ENCODE data around the gene PRG3. TPM values are rescaled to one million over a fixed set of nuclear protein-coding genes. Genes with fewer than 3 reads are reported as not detected.
A peak's percentile ranks its signal among the peaks of the same experiment; 100 is the strongest.

PRG3 gene
- total and polyA plus RNA-seq, 3 experiments from 2014 or later = not detected

- ChIA-PET POLR2A (interaction anchor here (1.9 to 2.2 kb wide), 2 partner anchors 33 to 90 kb away, joined by 6 to 9 read pairs; partner anchors contain the start of gene SSRP1), CTCF (interaction anchor here (1.1 to 6.1 kb wide), 5 partner anchors 32 to 143 kb away, joined by 4 to 62 read pairs (median 4); partner anchors contain the start of genes RTN4RL2 and UBE2L6)
- peak; percentile 63 to 96 (median 80) for DNase-seq
- H3K9me3 Mint-ChIP-seq = no peaks in the 10 kb centered on the region
- peak overlapping the region; percentile 92 to 97 (median 96) for H3K27ac Mint-ChIP-seq
- Histone ChIP-seq H3K4me1 (ENCODE audit: insufficient read depth, low read length) (peaks cover 35% of the 10 kb centered on the region), H3K4me3 (ENCODE audit: low read length) (peak overlapping the region; percentile 43), H3K9me3 (ENCODE audit: low read length) (no peaks in the 10 kb centered on the region), H3K36me3 (ENCODE audit: insufficient read depth, low read length) (no peaks in the 10 kb centered on the region), H3K27ac (ENCODE audit: low read depth, low read length) (peak overlapping the region; percentile 68), H3K27me3 (ENCODE audit: insufficient read depth, low read length, poor library complexity, severe bottlenecking) (no peaks in the 10 kb centered on the region)
- H3K36me3 Mint-ChIP-seq = peaks cover 0 to 24% (median 2%) of the 10 kb centered on the region in 3 donors
- peak overlapping the region; percentile 75 to 94 (median 90) for H3K4me3 Mint-ChIP-seq
- peaks cover 52 to 69% (median 64%) of the 10 kb centered on the region in 3 donors for H3K4me1 Mint-ChIP-seq
- H3K27me3 Mint-ChIP-seq = no peaks in the 10 kb centered on the region
Observed at GRCh38 chr11:57424792-57425564, 44.0 kb upstream of the PRG3 start.

GRCh38 chr11:57424137-57424791, 43.3 kb upstream of the PRG3 start:
- Mint-ChIP-seq H3K4me3 (peak overlapping the region; percentile 75 to 94 (median 90)), H3K4me1 (peaks cover 52 to 70% (median 64%) of the 10 kb centered on the region in 3 donors), H3K9me3 (no peaks in the 10 kb centered on the region), H3K27ac (peak overlapping the region; percentile 92 to 97 (median 96)), H3K27me3 (no peaks in the 10 kb centered on the region), H3K36me3 (peaks cover 0 to 26% (median 2%) of the 10 kb centered on the region in 3 donors)
- peak overlapping the region; percentile 68 for H3K27ac ChIP-seq (ENCODE audit: low read depth, low read length)
- H3K9me3 ChIP-seq (ENCODE audit: low read length) = no peaks in the 10 kb centered on the region
- ChIA-PET CTCF (interaction anchor here (0.7 to 6.1 kb wide), 4 partner anchors 33 to 199 kb away, joined by 3 to 62 read pairs (median 4); partner anchors contain the start of gene UBE2L6), POLR2A (interaction anchor here (1.9 kb wide), 1 partner anchor 34 kb away, joined by 9 read pairs; no protein-coding TSS in a partner anchor)
- no peaks in the 10 kb centered on the region for H3K36me3 ChIP-seq (ENCODE audit: insufficient read depth, low read length)
- peaks cover 35% of the 10 kb centered on the region for H3K4me1 ChIP-seq (ENCODE audit: insufficient read depth, low read length)
- peak overlapping the region; percentile 43 for H3K4me3 ChIP-seq (ENCODE audit: low read length)
- no peak for DNase-seq
- H3K27me3 ChIP-seq (ENCODE audit: insufficient read depth, low read length, poor library complexity, severe bottlenecking) = no peaks in the 10 kb centered on the region

- H3K27me3 ChIP-seq (ENCODE audit: insufficient read depth, low read length, poor library complexity, severe bottlenecking) = no peaks in the 10 kb centered on the region
- Mint-ChIP-seq H3K4me1 (peaks cover 52 to 73% (median 63%) of the 10 kb centered on the region in 3 donors), H3K27me3 (no peaks in the 10 kb centered on the region), H3K4me3 (peak overlapping the region in 2 of 7 donors; percentile 14 to 27), H3K27ac (peak overlapping the region; percentile 61 to 97 (median 90)), H3K36me3 (peaks cover 0 to 33% (median 3%) of the 10 kb centered on the region in 3 donors), H3K9me3 (no peaks in the 10 kb centered on the region)
- no peak overlapping the region for H3K4me3 ChIP-seq (ENCODE audit: low read length)
- ChIA-PET POLR2A (no interaction called here), CTCF (interaction anchor here (1.8 kb wide), 1 partner anchor 35 kb away, joined by 9 read pairs; no protein-coding TSS in a partner anchor)
- H3K4me1 ChIP-seq (ENCODE audit: insufficient read depth, low read length) = peaks cover 35% of the 10 kb centered on the region
- no peak for DNase-seq
- H3K9me3 ChIP-seq (ENCODE audit: low read length) = no peaks in the 10 kb centered on the region
- H3K36me3 ChIP-seq (ENCODE audit: insufficient read depth, low read length) = peaks cover 6% of the 10 kb centered on the region
- no peak overlapping the region for H3K27ac ChIP-seq (ENCODE audit: low read depth, low read length)
Observed at GRCh38 chr11:57422669-57423068, 41.7 kb upstream of the PRG3 start.

- Histone ChIP-seq H3K27ac (ENCODE audit: low read depth, low read length) (no peak overlapping the region), H3K4me1 (ENCODE audit: insufficient read depth, low read length) (peaks cover 30% of the 10 kb centered on the region), H3K36me3 (ENCODE audit: insufficient read depth, low read length) (peaks cover 14% of the 10 kb centered on the region), H3K9me3 (ENCODE audit: low read length) (no peaks in the 10 kb centered on the region), H3K4me3 (ENCODE audit: low read length) (no peak overlapping the region), H3K27me3 (ENCODE audit: insufficient read depth, low read length, poor library complexity, severe bottlenecking) (no peaks in the 10 kb centered on the region)
- Mint-ChIP-seq H3K4me3 (peak overlapping the region in 1 of 7 donors; percentile 28), H3K4me1 (peaks cover 45 to 65% (median 56%) of the 10 kb centered on the region in 3 donors), H3K9me3 (no peaks in the 10 kb centered on the region), H3K27ac (peak overlapping the region in 5 of 8 donors; percentile 43 to 96 (median 56)), H3K36me3 (peaks cover 0 to 42% (median 9%) of the 10 kb centered on the region in 3 donors), H3K27me3 (no peaks in the 10 kb centered on the region)
- no peak for DNase-seq
- ChIA-PET CTCF (interaction anchor here (1.8 kb wide), 1 partner anchor 36 kb away, joined by 9 read pairs; no protein-coding TSS in a partner anchor), POLR2A (interaction anchor here (0.6 kb wide), 1 partner anchor 28 kb away, joined by 5 read pairs; no protein-coding TSS in a partner anchor)
Observed at GRCh38 chr11:57421805-57422204, 40.9 kb upstream of the PRG3 start.

GRCh38 chr11:57421066-57421465, 40.1 kb upstream of the PRG3 start:
- Histone ChIP-seq H3K27me3 (ENCODE audit: insufficient read depth, low read length, poor library complexity, severe bottlenecking) (no peaks in the 10 kb centered on the region), H3K36me3 (ENCODE audit: insufficient read depth, low read length) (peaks cover 22% of the 10 kb centered on the region), H3K4me3 (ENCODE audit: low read length) (no peak overlapping the region), H3K27ac (ENCODE audit: low read depth, low read length) (no peak overlapping the region), H3K4me1 (ENCODE audit: insufficient read depth, low read length) (peaks cover 25% of the 10 kb centered on the region), H3K9me3 (ENCODE audit: low read length) (no peaks in the 10 kb centered on the region)
- H3K27me3 Mint-ChIP-seq = no peaks in the 10 kb centered on the region
- peak overlapping the region in 2 of 8 donors; percentile 15 to 56 for H3K27ac Mint-ChIP-seq
- H3K9me3 Mint-ChIP-seq = no peaks in the 10 kb centered on the region
- no peak overlapping the region for H3K4me3 Mint-ChIP-seq
- no peak for DNase-seq
- H3K4me1 Mint-ChIP-seq = peaks cover 39 to 58% (median 49%) of the 10 kb centered on the region in 3 donors
- POLR2A ChIA-PET = interaction anchor here (0.6 kb wide), 1 partner anchor 29 kb away, joined by 5 read pairs; no protein-coding TSS in a partner anchor
- CTCF ChIA-PET = interaction anchor here (1.8 kb wide), 1 partner anchor 37 kb away, joined by 9 read pairs; no protein-coding TSS in a partner anchor
- H3K36me3 Mint-ChIP-seq = peaks cover 2 to 49% (median 9%) of the 10 kb centered on the region in 3 donors

- peaks cover 20 to 39% (median 34%) of the 10 kb centered on the region in 3 donors for H3K4me1 Mint-ChIP-seq
- POLR2A ChIA-PET = interaction anchor here (0.7 kb wide), 1 partner anchor 95 kb away, joined by 5 read pairs; no protein-coding TSS in a partner anchor
- no peak overlapping the region for H3K4me3 Mint-ChIP-seq
Observed at GRCh38 chr11:57419146-57419545, 38.2 kb upstream of the PRG3 start.

GRCh38 chr11:57418131-57418530, 37.2 kb upstream of the PRG3 start:
- ChIA-PET POLR2A (no interaction called here), CTCF (interaction anchor here (0.9 to 1.3 kb wide), 2 partner anchors 39 to 203 kb away, joined by 3 to 6 read pairs; no protein-coding TSS in a partner anchor)
- peaks cover 16 to 32% (median 27%) of the 10 kb centered on the region in 3 donors for H3K4me1 Mint-ChIP-seq
- H3K4me3 Mint-ChIP-seq = no peak overlapping the region
- H3K4me3 ChIP-seq (ENCODE audit: low read length) = no peak overlapping the region
- no peaks in the 10 kb centered on the region for H3K9me3 ChIP-seq (ENCODE audit: low read length)
- H3K27ac Mint-ChIP-seq = no peak overlapping the region
- H3K27me3 Mint-ChIP-seq = no peaks in the 10 kb centered on the region
- H3K36me3 Mint-ChIP-seq = peaks cover 14 to 71% (median 25%) of the 10 kb centered on the region in 3 donors
- H3K4me1 ChIP-seq (ENCODE audit: insufficient read depth, low read length) = no peaks in the 10 kb centered on the region
- DNase-seq = no peak
- no peak overlapping the region for H3K27ac ChIP-seq (ENCODE audit: low read depth, low read length)
- H3K27me3 ChIP-seq (ENCODE audit: insufficient read depth, low read length, poor library complexity, severe bottlenecking) = no peaks in the 10 kb centered on the region
- H3K36me3 ChIP-seq (ENCODE audit: insufficient read depth, low read length) = peaks cover 38% of the 10 kb centered on the region
- H3K9me3 Mint-ChIP-seq = no peaks in the 10 kb centered on the region

More at GRCh38 chr11:57419146-57419545, 38.2 kb upstream of the PRG3 start:
- Mint-ChIP-seq H3K9me3 (no peaks in the 10 kb centered on the region), H3K27me3 (no peaks in the 10 kb centered on the region), H3K27ac (peak overlapping the region in 1 of 8 donors; percentile 23), H3K36me3 (peaks cover 11 to 64% (median 16%) of the 10 kb centered on the region in 3 donors)
- no peaks in the 10 kb centered on the region for H3K9me3 ChIP-seq (ENCODE audit: low read length)
- peaks cover 30% of the 10 kb centered on the region for H3K36me3 ChIP-seq (ENCODE audit: insufficient read depth, low read length)
- no peak for DNase-seq
- CTCF ChIA-PET = interaction anchor here (1.7 kb wide), 1 partner anchor 39 kb away, joined by 4 read pairs; no protein-coding TSS in a partner anchor
- peaks cover 6% of the 10 kb centered on the region for H3K4me1 ChIP-seq (ENCODE audit: insufficient read depth, low read length)
- H3K27ac ChIP-seq (ENCODE audit: low read depth, low read length) = no peak overlapping the region
- no peaks in the 10 kb centered on the region for H3K27me3 ChIP-seq (ENCODE audit: insufficient read depth, low read length, poor library complexity, severe bottlenecking)
- H3K4me3 ChIP-seq (ENCODE audit: low read length) = no peak overlapping the region
